GM19240 (cell line): ENCODE results near the gene SRRM2.

Experiments used
- DNase-seq: peaks from one replicate; pipeline ENCODE4 v3.0.0; 2011; ENCODE audit warnings: low spot score; ENCODE audit not compliant: insufficient read length

SRRM2 gene

GRCh38 chr16:2775765-2776499, 23.5 kb downstream of the SRRM2 start:
- no peak for DNase-seq

- DNase-seq, result no peak
Observed at GRCh38 chr16:2776500-2777139, 24.2 kb downstream of the SRRM2 start.

- peak; percentile 88 for DNase-seq
Observed at GRCh38 chr16:2777231-2777902, 24.9 kb downstream of the SRRM2 start, which contains the start of gene ELOB. Gene ELOB, minus strand, starts transcription at chr16:2777280. Its CDS starts 41 bp downstream, at chr16:2777239.

DNA sequence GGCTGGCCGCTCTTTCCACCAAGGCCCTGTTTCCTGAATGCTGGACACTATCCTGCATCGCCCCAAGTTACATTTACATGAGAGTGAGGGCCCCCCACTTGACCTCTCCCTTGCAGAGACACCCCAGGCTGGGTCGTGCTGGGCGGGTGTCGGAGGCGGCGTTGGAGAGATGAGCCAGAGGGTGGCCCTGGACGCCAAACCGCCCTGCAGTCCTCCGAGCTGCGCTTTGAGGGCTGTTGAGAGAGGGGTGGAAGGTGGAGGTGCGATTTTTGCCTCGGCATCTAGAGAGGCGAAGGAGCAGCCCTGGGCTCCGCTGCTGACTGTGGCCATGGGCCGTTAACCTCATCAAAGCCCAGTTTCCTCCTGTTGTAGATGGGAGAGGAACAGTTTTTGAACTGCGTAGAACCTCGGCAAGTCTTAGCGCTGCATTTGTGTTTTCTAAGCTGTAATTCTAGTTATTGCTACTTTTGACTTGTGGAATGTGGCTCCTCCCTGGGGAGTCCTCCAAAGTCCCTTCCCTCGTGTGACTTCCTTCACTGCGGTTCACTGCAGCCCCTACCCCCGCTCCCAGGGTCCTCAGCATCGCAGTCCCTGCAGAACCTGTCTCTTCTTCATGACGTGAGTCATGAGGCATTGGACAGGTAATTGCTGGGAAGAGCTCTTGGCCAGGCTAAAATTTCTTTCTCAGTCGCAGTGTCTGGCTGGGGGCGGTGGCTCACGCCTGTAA, 25.6 kb downstream of the SRRM2 start:
- no peak for DNase-seq

DNA sequence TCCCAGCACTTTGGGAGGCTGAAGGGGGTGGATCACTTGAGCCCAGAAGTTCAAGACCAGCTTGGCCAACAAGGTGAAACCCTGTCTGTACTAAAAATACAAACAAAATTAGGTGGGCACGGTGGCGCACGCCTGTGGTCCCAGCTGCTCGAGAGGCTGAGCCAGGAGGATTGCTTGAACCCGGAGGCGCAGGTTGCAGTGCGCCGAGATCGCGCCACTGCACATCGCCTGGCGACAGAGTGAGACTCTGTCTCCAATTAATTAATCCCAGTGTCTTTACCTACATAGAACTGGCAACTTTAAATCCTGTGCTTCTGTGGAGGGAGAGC, 26.2 kb downstream of the SRRM2 start:
- no peak for DNase-seq

- DNase-seq, result no peak
Observed at GRCh38 chr16:2779151-2779920, 26.9 kb downstream of the SRRM2 start.

DNA sequence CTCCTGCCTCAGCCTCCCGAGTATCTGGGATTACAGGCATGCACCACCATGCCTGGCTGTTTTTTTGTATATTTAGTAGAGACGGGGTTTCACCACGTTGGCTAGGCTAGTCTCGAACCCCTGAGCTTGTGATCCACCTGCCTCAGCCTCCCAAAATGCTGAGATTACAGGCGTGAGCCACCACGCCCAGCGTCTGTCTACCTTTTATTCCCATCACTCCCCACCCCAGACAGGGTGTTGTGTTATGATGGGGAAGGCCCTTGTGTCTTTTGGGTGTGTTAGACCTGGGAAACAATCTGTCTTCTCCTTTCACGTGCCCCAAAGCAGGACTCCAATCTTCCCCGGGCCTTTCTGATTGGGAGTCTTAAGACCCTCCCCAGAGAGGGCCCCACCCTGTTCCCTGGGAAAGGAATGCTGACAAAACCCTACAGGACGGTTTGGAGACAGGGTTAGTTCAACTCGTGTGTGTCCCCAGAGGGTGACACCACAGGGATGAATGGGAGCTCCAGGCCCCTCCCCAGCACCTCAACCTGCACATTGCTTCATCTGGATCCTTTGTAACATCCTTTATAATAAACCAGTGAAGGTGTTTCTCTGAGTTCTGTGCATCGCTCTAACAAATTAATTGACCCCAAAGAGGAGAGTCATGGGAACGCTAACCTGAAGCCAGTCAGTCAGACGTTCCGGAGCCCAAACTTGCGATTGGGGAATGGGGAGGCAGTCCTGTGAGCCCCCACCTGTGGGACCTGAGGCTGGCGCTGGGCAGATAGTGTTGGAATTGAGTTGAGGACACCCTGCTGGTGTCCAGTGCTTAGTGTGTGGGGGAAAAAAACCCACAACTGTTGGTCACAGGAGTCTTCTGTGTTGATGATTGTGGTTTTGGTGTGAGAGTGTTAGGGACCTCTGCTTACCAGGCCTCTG, 27.8 kb downstream of the SRRM2 start:
- DNase-seq, result no peak

DNA sequence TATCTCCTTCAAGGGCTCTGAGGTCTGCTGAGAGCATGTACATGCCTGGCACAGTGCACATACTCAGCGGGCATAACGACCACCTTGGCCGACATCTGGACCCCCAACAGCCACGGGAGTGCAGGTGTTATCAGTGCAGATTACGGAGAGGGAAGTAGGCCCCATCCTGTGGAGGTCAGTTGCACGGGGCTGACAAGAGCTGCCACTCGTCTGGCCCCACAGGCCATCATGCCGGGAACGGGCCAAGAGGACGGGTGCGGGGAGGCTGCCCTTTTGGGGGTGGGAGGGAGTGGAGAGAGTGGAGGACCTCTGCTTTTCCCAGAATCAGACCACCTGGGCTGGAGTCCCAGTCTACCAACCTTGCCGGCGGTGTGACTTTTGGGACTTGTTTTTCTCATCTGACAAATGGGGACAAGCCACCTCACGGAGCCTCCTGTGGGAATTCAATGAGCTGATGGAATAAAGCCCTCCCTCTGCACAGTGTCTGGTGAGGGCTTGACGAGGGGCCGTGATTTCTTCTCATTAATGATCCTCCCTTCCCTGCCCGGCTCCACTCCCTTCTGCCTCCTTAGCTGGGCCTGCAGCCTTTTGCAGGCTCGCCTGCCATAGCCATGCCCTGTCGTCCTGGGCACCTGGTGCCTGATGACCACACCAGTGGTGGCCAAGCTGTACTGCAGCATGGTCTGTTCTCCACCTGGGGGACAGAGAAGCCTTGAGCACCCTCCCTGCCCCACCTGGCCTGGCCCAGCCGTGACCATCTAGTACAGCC, 30.3 kb downstream of the SRRM2 start:
- DNase-seq, result no peak

- DNase-seq, result no peak
Observed at GRCh38 chr16:2783581-2784357, 31.3 kb downstream of the SRRM2 start.

GRCh38 chr16:2784358-2785100, 32.1 kb downstream of the SRRM2 start:
- DNase-seq, result no peak

DNA sequence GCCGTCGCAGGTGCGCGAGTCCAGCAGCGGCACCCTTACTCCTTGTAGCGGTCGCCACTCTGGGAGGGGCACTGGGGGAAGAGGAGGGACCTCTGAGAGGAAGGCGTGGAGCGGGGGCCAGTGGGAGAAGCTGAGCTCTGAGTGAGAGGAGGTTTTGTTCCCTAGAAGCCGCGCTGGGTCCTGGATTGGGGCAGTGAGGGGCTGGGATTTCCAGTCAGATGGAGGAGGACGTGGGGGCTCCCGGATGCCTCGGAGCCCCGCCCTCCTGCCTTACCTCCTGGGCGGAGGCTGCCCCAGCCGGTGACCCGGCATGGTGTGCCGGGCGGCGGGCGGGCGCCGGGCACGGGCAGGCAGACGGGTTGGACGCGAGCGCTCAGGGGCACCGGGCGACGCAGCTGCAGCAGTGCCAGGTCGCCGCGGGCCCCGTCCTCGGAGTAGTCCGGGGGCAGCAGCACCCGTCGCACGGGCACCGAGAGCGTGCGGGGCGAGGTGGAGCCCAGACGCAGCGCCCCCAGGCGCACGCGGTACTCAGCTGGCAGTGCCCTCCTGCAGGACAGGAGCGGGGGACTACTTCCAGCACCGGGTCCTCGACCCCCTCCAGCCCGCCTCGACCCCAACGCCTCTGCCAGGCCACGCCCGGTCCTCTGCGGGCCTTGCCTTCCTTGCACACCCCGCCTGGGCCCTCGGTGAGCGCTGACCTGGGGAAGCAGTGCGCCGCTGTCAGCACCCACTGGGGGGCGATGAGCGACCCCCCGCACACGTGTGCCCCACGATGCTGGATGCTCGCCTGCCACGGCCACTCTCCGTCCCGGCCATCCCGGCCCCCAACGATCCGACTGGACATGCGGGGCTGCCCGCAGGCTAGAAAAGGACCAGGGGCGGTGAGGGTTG, 32.9 kb downstream of the SRRM2 start:
- DNase-seq, result no peak

- DNase-seq, result no peak
Observed at GRCh38 chr16:2786061-2786825, 33.8 kb downstream of the SRRM2 start.

- no peak for DNase-seq
Observed at GRCh38 chr16:2786826-2787151, 34.4 kb downstream of the SRRM2 start.

GRCh38 chr16:2787406-2787805, 35.0 kb downstream of the SRRM2 start, which contains the start of gene PRSS33:
Gene PRSS33, minus strand, starts transcription at chr16:2787560. Its CDS starts 1,013 bp downstream, at chr16:2786547.
- no peak for DNase-seq

- DNase-seq, result no peak
Observed at GRCh38 chr16:2787961-2788360, 35.5 kb downstream of the SRRM2 start.

- DNase-seq, result no peak
Observed at GRCh38 chr16:2790631-2791030, 38.2 kb downstream of the SRRM2 start.
